Raji (cell line): ENCODE results near the gene NAGPA.

Experiments
- POLR2A ChIP-seq: IDR thresholded peaks from 2 replicates; pipeline ENCODE4 v1.6.1; 2011; ENCODE audit warnings: low read depth, low read length, control low read depth; ENCODE audit not compliant: insufficient read depth

The NAGPA gene

DNA sequence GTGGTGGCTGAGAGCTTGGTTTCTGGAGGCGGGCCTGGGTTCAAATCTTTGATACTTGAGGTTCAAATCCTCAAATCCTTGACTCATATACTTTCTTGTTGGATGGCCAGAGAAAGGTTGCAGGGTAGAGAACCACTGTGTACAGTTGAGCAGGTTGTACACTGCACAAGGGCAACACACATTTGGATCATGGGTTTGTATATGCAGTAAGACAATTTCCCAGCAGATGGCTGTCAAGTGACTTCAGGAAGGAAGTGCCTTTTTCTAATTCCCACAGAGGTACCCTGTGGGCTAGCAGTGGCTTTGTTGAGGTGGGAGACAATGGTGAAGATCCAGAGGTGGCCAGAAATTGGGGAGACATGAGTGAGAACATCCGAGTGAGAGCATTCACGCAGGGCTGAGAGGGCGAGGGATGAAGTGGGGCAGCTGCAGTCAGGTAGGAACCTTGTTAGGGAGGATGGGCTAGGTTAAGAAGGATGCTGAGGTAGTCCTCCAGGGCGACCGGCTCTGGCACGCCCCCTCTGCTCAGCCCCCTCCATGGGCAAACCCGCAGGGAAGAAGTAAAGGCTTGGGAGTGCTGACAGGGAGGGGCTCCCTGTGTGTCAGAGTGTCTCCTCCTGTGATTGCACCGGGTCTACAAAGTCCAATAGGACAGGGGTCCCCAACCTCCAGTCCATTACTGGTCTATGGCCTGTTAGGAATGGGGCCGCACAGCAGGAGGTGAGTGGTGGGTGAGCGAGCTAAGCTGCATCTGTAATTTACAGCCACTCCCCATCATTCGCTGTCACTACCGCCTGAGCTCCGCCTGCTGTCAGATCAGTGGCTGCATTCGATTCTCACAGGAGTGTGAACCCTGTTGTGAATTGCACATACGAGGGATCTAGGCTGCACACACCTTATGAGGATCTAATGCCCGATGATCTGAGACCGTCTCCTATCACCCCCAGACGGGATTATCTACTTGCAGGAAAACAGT lies 29.3 kb upstream of the NAGPA start:
- no peak for TF ChIP-seq POLR2A

DNA sequence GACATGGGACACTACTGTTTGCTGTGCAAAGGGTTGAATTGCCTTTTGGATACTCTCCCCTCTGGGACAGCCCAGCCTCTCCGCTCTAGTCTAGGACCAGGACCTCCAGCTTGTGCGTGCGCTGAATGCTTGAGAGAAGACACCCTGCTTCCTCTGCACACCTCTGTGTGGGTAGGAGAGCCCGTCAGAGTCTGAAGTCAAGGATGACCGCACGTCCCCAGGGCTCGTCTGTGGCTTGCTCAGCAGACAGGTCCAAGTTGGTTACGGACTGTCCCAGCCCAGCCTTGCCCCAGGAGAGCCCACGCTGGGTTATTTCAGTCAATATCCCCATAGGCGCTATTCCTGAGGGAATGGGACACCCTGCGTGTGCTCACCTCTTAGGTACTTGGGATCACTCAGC lies 28.3 kb upstream of the NAGPA start:
- no peak for TF ChIP-seq POLR2A

DNA sequence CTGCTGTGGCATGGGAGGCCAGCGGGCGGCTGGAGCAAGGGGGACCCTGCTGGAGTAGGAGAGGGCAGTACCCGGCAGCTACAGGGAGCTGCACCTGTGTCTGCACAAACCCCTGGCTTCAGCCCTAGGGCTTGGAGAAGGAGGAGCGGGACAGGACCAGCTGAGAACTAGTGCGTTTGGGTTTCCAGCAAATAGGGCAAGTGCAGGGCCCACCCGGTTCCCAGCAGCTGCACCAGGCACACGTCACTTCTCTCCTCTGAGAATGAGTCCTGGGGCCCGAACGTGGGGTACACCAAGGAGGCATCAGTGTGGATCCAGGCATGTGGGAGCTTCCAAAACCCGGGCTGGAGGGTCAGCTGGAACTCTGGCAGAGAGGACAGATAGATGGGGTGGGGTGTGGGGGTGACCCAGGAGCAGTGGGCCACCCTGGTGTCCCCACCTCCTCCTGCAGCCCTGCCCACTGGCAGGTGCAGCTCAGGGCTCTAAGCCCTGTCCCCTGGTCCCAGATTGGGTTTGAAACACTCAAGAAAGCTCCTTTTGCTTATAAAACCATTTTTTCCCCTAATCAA lies 26.4 kb upstream of the NAGPA start:
- TF ChIP-seq POLR2A: no peak

DNA sequence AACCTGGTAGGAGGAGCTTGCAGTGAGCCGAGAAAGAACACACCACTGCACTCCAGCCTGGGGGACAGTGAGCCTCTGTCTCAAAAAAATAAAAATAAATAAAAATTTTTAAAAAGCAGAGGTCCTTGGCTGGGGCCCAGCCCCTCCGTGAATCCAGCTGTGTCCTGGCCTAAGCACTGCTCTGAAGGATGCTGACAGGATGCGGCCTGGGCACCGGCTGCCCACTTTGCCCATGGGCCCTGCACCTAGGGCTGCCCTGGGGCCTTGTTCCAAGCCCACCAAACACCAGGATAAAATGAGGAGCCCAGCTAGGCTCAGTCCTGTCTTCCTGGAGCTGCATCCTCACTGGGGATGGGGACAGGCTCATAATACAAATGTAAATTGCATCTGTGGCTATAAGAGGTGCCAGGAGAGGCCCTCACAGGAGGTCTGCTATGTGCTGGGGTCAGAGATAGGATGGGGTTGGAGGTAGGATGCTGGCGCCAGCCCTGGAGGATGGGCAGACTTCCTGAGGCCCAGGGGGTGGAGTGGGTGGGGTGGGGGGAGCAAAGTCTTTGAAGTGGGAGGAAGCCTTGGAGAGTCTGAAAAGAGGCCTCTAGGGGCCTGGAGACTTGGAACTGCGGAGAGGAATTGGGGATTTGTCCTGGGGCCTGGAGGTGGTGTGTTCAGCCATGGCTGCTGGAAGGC lies 25.8 kb upstream of the NAGPA start:
- no peak for TF ChIP-seq POLR2A

DNA sequence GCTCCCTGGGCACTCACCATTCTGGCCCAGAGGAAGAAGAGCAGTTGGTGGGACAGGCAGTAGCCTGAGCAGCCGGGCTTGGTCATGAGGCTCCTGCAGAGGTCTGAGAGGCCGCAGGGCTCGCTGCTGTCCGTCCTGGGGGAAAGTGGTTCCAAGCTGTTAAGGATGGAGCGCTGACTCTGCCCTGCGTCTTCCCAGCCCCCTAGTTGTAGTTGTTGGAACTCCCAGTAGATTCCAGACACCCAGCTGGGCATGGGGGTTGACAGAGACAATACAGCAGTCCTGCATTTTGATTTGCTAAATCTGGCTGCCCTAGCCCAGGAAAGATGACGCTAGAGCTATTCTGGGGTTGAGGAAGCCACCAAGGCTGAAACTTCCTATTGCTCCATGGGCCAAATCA lies 24.7 kb upstream of the NAGPA start:
- TF ChIP-seq POLR2A: no peak

DNA sequence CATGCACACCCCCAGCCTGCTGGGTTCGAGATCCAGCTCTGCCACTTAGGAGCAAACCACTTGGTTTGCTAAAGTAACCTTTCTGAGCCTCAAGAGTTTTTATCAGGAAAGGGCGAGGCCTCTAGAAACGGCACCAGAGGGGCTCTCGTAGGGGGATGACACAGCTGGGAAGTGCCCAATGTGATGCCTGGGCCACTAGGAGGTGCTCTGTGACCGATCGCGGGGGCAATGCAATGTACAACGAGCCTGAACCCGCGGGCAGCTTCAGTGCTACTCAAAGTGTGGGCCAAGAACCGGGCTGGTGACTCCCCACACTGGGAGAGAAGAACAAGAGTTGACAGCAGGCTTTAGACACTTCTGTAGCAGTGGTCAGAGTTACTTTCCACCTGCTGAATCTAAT lies 22.6 kb upstream of the NAGPA start:
- no peak for TF ChIP-seq POLR2A

DNA sequence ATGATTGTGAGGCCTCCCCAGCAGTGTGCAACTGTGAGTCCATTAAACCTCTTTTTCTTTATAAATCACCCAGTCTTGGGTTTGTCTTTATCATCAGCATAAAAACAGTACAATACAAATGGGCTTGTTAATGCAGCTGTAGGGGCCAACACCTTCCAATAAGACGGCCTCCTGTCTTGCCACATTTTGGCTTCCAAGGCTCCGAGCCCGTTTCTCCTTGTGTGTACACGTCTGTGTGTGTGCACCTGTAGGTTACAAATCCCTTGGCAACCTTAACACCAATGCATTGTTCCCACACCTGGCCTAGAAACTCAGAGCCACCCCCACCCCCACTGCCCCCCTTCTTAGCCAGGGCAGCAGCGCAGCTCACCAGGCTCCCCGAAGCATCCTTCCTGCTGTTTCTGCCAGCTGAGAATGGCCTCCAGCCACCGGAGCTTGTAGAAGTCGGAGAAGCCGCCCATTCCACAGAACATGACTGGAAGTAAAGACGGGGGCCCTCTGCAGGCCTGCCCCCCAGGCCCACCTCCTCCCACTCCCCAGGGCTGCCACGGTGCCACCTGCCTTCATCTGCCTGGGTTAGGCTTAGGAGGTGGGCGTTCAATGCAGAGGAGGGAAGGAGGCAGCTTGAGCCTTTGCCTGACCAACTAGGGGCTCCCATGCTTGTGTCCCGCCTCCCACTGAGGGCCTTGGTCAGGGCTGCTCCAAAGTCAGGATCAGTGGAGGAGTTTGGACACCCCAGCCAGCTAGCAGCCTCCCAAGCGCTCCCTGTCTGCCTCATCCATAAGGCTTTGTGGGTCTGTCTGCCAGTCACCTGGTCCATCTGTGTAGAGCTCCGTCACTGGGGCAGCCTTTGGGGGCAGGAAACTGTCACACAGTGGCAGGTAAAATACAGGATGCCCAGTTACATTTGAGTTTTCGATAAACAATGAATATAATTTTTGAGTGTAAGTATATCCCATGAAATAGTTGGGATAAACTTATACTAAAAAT lies 21.4 kb upstream of the NAGPA start:
- TF ChIP-seq POLR2A: no peak

DNA sequence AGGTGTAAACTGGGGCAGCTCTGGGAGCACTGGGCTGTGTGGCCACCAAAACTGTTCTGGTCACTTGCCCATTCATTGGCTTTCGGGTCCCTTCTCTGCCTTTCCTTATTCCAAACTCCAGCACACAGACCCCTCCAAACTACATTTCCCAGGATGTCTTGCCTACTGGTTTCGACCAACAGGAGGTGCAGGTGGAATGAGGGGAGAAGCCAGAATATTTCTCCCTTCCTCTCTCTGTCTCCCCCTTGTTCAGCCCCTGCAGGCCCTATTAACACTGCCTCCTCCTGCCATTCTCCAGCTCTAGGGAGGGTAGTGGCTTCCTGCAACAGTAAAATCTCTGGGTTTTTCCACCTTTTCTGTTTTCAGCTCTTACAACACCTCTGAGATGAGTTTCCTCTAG lies 13.2 kb upstream of the NAGPA start:
- no peak for TF ChIP-seq POLR2A

DNA sequence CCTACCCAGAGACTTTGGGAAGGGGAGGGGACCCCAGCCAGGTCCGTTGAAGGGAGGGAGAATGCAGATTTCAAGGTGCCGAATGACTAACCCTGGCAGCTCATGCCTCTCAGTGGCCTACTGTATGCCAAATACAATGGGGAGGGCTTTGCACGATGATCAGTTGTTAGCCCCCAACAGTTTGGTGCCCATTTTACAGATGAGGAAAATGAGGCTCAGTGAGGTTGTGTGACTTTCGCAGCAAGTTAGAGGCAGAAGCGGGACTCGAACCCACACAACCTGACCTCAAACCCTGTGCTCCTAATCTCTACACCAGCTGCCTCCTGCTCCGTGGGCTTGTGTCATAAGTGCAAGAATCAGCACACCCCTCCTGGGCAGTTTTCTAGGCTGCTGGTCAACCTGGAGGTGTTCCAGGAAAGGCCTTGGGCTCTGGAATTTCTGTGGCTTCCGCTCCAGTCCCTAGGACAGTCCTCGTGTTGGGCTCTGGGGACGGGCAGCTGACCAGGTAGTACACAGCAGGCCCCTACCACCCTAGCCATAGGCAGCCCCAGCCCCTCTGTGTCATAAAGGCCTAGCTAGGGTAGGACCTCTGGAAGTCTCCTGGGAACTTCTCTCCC lies 11.9 kb upstream of the NAGPA start:
- no peak for TF ChIP-seq POLR2A

DNA sequence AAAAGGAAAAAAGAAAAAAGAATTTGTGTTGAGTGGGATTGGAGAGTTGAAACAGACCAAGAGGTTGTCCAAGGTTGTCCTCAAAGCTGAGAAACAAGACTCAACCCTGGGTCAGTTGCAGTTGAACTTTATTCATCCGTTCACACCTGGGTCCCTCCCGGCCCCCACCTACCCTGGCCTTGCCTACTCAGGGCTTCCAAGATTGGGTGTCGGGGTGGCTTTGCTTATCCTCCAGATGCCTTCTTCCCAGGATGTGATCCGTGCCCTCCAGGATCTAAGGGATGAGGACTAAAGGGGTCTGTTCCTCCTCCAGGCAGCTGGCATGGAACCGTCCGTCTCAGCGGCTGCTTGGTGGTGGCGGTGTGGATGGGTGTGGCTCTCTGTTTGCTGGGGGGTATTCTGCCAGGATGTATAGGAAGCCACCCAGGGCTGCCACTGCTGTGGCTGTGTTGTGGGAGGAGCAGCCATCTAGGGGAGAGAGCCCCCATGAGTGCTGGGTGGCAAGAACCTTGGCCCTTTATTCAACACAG lies 10.3 kb upstream of the NAGPA start:
- TF ChIP-seq POLR2A: no peak

DNA sequence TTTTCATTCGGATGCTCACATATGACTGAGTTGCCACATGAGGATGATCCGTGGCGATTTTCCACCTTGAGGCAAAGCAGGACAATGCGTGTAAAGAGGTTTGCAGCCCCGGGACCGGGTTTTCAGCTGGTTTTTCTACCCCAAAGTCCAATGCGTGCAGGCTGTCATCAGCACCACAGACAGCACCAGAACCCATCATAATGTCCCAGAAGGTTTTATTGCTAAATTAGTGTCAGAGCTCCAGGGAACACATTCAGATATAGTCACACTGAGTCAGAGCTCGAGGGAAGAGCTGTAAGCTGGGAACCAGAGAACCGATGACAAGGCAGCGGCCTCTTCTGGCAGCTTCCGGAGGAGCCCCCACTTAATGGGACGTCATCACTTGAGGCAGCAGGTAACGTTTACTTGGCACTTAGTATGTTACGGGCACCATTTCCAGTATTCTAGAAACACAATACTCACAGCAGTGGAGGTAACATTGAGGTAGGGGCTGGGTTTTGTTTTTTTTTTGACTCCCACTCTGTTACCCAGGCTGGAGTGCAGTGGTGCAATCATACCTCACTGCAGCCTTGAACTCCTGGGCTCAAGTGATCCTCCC lies 8.9 kb upstream of the NAGPA start:
- no peak for TF ChIP-seq POLR2A

DNA sequence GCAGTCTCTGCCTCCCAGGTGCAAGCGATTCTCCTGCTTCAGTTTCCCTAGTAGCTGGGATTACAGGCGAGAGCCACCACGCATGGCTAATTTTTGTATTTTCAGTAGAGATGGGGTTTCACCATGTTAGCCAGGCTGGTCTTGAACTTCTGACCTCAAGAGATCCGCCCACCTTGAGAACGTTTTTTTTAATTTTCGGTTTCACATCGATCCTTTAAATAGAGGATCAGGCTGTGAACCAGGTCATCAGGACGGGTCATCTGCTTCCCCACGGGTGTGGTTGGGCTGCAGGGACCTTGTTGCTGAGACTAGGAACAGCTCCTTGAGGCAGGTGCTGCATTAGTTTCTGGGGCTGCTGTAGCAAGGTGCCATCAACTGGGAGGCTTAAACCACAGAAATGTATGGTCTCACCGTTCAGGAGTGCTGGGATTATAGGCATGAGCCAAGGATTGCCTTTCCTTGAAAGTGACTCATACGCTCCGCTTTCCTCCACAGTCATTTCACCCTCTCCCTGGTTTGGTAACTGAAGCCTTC lies 7.9 kb upstream of the NAGPA start:
- no peak for TF ChIP-seq POLR2A

DNA sequence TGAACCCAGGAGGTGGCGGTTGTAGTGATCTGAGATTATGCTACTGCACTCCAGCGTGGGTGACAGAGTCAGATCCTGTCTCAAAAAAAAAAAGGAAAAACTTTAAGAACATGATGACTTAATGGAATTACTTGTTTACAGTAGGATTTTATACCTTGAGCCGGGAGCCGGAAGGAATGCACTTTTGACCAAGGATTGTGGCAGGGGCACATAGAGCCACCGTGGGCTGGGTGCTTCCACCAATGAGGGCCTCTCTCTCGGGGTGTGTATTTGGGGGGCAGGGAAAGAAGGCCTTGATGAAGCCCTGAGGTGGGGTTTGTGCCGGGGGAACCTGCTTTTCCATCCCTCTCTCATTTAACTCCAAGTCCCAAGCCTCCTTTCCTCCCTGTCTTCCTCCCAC lies 6.7 kb upstream of the NAGPA start:
- TF ChIP-seq POLR2A: no peak
